LoVo (cell line): ENCODE results near the gene SPART.
"Not testable (repeated sequence)": the region's sequence is repeated elsewhere in the genome, so short reads cannot be mapped to it uniquely, and the experiment has no call there.

ENCODE experiments used
- DNase-seq: peaks from one replicate; pipeline ENCODE4 v3.0.0-alpha.2; 2016; ENCODE audit warnings: low spot score

SPART gene

DNA sequence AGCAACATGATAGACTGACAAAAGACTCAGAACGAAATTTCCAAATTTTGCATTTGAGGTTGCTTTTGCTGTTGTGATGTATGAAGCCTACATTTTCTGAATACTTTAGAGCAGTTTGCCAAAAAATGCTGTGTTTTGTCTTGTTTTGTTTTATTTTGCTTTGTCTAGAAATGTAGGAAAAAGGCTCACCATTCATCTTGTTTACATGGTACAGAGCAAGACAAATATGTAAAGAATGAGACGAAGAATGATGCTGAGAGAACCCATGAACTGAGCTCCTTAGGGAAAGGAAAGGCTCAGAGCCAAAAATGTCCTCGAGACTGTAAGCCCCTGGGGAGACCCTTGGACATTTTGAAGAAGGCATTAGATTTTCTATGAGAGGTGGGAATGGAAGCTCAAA is 6.8 kb upstream of the SPART start:
- no peak for DNase-seq

DNA sequence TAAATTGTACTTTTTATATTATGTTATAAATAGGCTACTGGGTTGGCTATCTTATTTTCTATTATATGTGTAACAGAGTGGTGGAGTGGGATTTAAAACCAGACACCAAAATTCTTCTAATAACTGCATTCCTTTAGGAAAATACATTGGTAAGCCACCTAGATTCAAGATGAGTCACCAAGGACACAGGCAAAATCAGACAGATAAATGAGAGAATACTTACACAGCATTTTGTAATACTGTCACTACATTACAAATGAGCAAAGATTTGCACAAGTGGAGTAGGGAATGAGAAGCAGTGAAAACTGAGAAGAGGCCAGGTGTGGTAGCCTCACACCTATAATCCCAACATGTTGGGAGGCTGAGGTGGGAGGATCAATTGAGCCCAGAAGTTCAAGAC is 6.2 kb upstream of the SPART start:
- no peak for DNase-seq

- no peak for DNase-seq
Observed at GRCh38 chr13:36347531-36348210, 1.5 kb upstream of the SPART start.

DNA sequence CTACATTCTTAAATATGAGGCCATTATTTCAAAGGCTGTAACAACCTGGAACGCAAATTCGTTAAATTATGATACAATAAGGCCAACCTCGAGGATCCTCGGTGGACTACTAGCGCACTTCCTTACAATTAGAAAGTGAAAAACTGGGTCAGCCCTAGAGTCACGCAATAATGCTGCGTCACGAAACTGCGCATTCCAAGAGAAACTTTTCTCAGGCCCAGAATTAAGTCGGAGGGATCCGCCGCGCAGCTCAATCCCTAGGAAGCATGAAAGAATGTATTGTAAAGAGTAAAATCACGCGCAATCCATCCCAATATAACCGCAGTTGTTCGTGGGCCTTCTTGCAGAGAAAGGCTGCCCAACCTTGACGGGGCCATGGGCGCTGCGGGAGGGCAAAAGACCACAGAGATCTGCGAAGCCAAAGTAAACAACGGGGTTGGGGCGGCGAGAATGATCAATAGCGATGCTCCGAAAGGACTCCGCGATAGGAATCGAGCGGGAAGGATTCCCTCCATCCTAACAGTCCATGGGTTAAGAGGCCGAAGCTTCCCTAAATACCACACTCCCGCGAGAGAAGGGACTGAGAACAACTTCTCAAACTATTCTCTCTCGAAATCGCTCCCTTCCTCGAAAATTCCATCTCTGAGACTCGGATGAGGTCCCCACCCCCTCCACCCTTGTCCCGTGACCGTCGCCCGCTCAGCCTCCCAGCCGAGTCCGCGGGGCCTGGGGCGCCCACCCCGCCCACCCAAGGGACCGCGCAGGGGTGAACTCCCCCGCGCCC is 564 bp downstream of the SPART start:
- DNase-seq: no peak

DNA sequence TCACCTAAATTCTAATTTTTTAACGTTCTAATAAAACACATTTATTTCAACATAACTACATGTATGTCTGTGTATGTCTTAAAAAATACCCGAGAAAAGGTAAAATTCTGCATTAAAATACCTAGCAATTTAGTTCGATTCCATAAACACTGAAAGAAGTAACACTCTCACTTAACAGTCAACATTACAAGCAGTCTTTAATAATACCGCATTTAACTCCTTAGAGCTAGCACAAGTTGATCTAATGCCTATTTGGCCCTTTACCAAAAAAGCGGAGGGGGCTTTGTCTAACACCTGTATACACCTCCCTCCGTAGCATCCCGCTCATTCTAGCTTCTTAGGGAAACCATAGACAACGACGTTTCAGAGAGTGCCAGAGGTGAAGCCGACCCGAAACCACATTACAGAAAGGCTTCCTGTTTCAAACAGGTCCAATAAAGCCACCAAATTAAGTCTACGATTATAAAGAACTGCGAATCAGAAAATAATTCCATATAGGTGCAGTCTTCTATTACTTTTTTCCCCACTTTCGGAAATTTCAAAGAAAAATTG is 1.2 kb downstream of the SPART start:
- no peak for DNase-seq

- DNase-seq: no peak
Observed at GRCh38 chr13:36344173-36344572, 2.0 kb downstream of the SPART start.

DNA sequence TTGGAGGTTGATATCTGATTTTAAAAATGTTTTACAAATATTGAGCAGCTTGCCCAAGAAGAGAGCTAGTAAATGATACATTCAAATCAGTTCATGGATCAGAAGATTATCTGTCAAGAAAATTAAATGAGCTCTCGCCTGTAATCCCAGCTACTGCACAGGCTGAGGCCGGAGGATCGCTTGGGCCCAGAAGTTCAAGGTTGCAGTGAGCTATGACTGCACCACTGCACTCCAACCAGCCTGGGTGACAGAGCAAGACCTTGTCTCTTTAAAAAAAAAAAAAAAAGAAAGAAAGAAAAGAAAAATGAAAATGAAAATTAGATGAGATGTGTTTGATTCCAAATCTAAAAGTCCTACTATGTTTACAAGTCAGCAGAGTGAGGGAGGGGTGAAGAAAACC is 2.4 kb downstream of the SPART start:
- no peak for DNase-seq

- no peak for DNase-seq
Observed at GRCh38 chr13:36342715-36343114, 3.5 kb downstream of the SPART start.

- no peak for DNase-seq
Observed at GRCh38 chr13:36341718-36342117, 4.5 kb downstream of the SPART start.

- DNase-seq: no peak
Observed at GRCh38 chr13:36339600-36340155, 6.5 kb downstream of the SPART start.

DNA sequence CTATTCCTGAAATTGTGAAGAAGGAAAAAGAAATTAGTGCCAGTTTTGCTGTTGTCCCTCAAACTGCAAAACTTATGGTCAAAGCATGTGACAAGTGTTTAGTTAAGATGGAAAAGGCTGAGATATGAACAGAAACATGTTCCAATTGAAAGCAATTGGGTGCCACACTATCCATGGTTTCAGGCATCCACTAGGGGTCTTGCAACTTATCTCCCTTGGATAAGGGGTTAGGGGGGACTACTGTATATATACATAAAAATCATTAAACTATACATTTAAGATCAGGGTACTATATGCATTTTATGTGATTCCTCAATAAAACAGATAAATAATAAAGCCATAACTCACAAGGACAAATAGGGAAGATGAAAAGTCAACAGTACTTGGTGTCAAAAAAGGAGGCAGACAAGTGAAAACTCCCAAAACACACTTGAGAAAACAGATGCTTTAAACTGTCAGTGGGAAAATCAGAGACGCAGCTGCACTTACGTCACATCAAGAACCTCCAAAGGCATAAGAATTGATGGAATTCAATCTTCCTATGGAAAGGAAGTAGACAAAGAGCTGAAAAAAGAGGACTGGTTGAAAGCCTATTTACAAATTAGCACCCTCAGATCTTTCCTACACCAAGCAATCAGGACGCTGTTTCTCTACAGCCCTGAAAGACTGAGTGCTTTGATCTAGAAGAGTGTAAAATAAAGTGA is 8.1 kb downstream of the SPART start:
- no peak for DNase-seq

DNA sequence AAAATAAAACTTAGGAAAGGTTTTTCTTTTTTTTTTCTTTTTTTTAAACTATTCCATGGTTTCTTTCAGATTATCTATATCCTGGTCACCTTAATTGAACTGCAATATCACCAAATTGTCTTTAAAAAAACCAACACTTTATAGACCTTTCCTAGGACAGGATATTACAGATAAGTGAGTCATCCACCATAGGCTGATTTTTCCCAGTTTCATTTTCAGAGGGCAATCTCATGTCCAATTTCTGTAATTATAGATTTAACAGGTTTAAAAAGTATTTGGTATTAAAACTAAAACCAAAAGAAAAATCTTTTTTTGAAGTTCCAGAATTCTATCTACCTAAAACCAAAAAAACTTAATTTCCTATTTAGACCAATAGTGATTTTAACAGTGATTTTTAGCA is 13.2 kb downstream of the SPART start:
- no peak for DNase-seq

- DNase-seq: not testable (repeated sequence)
Observed at GRCh38 chr13:36332255-36332654, 13.9 kb downstream of the SPART start.

GRCh38 chr13:36331280-36331679 is 14.9 kb downstream of the SPART start:
- no peak for DNase-seq

DNA sequence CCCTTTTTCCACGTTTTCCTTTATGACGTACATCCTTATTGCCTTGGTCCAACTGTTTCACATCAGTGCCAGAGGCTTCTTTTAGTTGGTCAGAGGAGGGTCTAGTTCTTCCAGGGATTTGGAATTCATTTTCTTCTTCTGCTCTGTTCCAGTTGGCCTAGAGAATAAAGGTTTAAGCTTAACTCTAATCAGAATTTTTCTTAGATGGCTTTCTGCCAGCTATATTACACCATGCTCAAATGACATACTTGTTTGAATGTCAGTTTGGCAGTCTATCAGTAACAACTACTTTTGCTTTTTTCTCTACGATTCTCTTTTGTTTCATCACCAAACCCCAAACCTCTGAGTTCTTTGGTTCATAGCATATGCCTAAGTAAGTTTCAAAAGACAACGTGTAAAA is 16.8 kb downstream of the SPART start:
- no peak for DNase-seq

- DNase-seq: no peak
Observed at GRCh38 chr13:36328821-36329220, 17.4 kb downstream of the SPART start.

DNA sequence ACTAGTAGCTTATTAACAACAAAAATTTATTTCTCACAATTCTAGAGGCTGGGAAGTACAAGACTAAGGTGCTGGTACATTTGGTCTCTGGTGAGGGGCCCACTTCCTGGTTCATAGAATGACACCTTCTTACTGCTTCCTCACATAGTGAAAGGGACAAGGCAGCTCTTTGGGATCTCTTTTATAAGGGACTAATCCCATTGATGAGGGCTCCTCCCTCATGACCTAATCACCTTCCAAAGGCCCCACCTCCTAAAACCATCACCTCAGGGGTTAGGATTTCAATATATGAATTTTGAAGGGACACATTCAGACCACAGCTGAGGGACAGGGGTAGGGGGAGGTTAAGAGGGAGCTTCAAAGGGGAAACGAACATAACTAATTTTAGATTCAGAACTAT is 20.3 kb downstream of the SPART start:
- no peak for DNase-seq

GRCh38 chr13:36324881-36325280 is 21.3 kb downstream of the SPART start:
- not testable (repeated sequence) for DNase-seq

DNA sequence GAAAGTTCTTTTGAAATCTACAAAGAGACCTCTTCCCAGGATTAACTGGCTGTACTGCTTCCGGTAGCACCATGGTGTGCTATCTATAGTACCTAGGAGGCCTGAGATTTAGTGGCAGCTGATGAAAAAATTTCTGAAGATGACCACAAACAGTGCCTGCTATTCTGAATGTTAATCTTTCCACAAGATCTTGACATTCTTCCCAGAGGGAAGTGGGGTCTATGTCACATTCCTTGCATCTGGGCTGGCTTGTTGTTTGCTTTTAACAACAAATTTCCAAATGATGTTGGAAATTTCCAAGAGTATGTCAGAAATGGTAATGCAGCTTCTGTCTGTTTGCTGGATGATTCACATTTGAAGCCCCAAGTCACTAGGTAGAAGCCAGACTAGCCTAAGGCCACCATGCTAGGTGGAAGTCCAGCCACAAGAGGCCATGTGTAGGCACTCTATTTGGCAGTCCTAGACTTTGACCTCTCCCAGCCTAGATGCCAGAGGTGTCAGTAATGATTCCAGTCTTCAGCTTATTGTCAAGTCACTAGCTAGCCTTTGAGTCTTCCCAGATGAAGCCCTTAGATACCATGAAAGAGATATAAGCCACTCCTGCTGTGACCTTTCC is 22.1 kb downstream of the SPART start:
- DNase-seq: no peak

DNA sequence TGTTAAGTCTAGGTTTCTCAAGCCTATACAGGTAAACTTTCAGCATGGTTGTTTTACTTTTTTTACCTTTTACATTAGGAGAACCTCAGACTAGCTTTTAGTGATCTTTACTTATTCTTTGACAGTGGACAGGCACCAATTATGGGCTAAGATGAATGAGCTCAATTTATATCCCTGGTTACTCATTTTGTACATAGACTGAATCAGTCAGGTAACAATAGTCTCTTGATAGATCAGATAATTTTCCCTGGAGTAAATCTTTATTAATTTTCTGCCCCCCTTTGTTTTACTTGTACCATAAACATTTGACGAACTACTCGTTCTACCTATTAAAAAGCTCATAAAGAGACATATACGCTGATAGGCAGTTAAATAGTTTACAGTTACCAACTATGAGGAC is 22.8 kb downstream of the SPART start:
- DNase-seq: no peak

DNA sequence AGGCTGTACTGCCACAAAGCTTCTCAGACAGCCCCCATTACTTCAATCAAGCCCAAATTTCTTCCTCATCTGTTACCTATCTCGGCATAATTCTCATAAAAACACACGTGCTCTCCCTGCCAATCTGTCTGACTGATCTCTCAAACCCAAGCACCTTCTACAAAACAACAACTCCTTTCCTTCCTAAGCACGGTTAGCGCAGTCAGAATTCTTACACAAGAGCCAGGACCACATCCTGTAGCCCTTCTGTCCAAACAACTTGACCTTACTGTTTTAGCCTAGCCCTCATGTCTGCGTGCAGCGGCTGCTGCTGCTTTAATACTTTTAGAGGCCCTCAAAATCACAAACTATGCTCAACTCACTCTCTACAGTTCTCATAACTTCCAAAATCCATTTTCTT is 26.4 kb downstream of the SPART start:
- not testable (repeated sequence) for DNase-seq
